Astrocyte of the hippocampus (primary cell): ENCODE data around the gene SERPINB6.
"Not testable (repeated sequence)": the region's sequence is repeated elsewhere in the genome, so short reads cannot be mapped to it uniquely, and the experiment has no call there.

Experiments used
- DNase-seq: peaks from one replicate; pipeline ENCODE4 v3.0.0; 2011; ENCODE audit warnings: low read depth, low spot score

Gene SERPINB6

GRCh38 chr6:2971420-2972218 is at the start of gene SERPINB6:
SERPINB6 (minus strand) TSS chr6:2971567; CDS start chr6:2959332, 12,235 bp downstream.
- peak; percentile 85 for DNase-seq

DNA sequence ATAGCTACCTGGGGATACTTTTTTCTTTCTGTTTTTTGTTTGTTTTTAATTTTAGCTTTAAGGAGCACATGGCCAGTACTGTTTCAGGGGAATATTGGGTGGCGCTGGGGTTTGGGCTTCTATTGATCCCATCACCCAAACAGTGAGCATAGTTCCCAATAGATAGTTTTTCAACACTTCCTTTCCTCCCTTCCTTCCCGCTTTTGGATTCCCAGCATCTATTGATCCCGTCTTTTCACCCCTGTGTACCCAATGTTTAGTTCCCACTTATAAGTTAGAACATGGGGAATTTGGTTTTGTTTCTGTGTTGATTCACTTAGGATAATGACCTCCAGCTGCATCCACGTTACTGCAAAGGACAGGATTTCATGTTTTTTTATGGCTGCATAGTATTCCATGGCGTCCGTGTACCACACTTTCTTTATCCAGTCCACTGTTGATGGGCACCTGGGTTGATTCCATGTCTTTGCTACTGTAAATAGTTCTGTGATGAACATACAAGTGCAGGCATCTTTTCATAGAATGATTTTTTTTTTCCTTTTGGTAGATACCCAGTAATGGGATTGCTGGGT is 48.5 kb upstream of the SERPINB6 start:
- DNase-seq, result no peak

- no peak for DNase-seq
These were observed 47.7 kb upstream of the SERPINB6 start for GRCh38 chr6:3019065-3019464.

- no peak for DNase-seq
These were observed 45.9 kb upstream of the SERPINB6 start for GRCh38 chr6:3017304-3017703.

DNA sequence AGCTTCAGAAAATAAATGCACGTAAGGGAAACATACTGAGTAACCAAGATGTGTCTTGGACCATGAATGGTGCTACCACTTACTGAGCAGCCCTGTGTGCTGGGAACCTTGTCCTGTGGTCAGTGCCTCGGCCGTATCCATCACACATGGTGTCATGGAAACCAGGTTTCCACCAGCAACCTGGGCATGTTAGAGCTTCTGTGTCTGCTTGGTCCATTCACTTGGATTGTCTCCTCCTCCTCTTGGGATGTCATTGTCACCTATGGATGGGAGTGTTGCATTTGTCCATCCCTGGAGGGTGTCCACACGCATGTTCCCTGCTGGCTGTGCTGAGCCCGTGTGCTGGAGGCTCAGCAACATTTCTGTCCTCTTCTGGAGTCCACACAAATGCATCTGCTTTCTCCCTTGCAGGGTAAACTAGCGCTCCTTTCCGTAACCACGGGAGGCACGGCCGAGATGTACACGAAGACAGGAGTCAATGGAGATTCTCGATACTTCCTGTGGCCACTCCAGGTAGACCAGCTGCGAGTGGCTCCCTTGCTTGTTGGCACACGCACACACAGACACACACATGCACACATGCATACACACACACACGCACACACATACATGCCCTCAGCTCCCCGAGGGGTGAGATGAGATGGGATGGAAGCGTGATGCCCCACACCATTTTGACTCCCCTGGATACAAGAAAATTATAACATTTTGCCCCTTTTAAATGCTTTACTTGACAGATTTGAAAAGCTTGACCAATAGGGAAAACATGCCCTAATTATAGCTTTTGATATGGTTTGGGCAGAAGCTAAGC is 45.3 kb upstream of the SERPINB6 start:
- DNase-seq, result no peak

DNA sequence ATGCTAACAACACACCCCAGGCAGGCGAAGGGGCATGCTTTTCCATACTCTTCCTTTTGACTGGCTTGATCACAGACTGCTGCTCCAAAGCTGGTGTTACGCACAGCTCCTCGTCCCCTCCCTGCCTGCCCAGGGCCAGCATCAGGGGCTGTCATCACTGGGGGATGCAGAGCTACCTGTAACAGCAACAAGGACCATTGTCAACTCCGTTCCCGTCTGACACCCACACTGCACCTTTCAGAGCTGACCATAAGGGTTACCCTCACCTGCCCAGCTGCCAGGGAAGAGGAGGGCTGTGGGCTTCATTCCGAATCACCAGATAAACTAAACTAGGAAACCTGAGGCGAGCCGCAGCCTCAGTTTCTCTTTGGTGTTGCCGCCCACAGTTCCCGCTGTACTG is 43.8 kb upstream of the SERPINB6 start:
- no peak for DNase-seq

- DNase-seq, result no peak
These were observed 43.3 kb upstream of the SERPINB6 start for GRCh38 chr6:3014675-3015066.

DNA sequence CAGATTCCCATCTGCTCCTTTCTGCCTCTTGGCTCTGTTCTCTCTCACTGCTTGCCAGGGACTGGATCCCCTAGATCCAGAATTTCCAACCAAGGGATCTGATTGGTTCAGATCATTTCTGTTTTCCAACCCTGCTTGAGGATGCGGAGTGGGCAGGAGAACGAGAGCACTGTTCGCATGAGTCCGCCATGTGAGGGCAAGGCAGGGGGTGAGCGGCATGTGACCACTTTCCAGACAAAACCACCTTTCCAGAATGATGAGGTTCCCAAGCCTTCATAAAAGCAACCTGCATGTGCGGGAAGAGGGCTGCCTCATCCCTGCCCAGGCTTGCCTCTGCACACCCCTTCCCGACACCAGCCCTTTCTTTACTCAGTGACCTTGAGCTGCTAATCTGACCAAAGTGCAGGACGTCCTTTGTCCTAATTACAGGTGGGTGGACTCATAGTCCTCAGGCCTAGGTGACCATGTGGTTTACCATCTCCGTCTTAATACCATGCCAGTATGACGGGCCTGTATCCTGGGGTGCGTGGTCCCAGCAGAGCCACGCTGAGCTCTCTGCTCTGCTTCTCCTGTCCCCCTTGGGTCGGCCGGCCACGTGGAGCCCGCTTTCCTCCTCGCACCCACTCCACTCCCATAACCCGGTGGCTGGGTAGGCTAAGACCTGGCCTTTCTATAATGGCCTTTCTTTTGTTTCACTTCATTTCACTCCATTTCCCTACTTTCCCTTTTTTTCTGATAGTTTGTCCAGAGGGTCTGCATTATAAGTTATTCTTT is 42.7 kb upstream of the SERPINB6 start:
- DNase-seq, result no peak

- peak; percentile 63 for DNase-seq
These were observed 42.1 kb upstream of the SERPINB6 start for GRCh38 chr6:3013486-3013885.

- no peak for DNase-seq
These were observed 40.2 kb upstream of the SERPINB6 start for GRCh38 chr6:3011592-3011991.

DNA sequence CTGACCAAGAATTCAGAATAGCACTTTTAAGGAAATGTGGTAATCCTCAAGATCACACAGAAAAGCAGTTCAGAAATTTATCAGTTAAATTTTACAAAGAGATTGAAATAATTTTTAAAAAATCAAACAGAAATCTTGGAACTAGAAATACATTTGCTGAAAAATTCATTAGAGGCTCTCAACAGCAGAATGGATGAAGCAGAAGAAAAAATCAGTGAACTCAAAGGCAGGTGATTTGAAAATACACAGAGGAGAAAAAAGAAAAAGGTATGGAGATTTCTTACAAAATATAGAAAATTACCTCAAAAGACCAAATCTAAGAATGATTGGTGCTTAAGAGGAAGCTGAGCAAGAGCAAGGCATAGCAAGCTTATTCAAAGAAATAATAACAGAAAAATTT is 39.8 kb upstream of the SERPINB6 start:
- DNase-seq, result no peak

DNA sequence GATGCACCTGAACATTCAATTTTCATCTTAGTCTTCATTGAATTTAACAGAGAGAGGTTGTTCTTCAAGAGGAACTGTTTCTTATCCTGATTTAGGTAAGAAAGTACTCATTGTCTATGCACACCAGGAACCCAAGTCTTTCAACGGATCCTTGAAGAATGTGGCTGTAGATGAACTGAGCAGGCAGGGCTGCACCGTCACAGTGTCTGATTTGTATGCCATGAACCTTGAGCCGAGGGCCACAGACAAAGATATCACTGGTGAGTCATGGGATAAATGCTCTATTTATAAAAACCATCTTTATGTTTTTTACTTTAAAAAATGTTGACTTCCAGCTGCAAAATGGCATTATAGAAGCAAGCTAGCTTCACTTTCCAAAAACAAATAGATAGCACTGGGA is 38.6 kb upstream of the SERPINB6 start:
- DNase-seq, result no peak

DNA sequence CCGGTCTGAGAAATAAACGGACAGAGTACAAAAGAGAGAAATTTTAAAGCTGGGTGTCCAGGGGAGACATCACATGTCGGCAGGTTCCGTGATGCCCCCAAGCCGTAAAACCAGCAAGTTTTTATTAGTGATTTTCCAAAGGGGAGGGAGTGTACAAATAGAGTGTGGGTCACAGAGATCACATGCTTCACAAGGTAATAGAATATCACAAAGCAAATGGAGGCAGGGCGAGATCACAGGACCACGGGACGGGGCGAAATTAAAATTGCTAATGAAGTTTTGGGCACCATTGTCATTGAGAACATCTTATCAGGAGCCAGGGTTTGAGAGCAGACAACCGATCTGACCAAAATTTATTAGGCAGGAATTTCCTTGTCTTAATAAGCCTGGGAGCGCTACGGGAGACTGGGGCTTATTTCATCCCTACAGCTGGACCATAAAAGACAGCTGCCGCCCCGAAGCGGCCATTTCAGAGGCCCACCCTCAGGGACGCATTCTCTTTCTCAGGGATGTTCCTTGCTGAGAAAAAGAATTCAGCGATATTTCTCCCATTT is 37.4 kb upstream of the SERPINB6 start:
- DNase-seq, result not testable (repeated sequence)

DNA sequence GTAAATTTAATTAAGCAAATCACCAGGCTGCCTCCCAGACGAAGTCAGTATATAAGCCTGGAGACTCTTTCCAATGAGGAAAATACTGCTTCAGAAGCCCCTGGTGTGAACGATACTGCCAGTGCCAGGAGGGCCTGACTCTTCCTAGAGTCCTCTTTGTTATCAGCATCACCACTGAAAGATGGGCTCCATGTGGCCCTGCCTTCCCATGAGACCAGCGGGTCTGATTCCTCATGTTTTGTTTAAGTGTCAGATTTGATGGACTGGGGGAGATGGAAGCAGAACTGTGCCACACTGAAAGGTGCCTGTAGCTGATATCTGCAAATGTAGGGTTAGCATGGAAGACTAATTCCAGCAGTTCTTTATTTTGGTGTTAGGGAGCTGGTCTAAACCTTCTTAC is 36.2 kb upstream of the SERPINB6 start:
- no peak for DNase-seq

DNA sequence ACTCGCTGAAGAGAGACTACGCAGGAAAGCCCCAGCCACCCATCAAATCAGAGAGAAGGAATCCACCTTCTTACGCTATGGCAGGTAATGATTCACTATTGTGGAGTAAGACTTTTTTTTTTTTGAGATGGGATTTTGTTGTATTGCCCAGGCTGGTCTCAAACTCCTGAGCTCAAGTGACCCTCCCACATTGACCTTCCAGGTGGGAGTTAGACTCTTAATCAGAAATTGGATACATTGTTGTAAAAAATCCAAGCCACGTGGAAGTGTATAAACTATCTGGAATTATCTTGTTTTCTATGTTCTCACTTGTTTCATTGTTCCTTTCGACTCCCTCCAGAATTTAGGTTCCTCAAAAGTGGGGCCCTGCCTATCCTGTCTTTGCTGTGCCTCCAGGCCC is 35.1 kb upstream of the SERPINB6 start:
- DNase-seq, result no peak

GRCh38 chr6:3005874-3006273 is 34.5 kb upstream of the SERPINB6 start:
- no peak for DNase-seq

- no peak for DNase-seq
These were observed 33.7 kb upstream of the SERPINB6 start for GRCh38 chr6:3005077-3005476.

DNA sequence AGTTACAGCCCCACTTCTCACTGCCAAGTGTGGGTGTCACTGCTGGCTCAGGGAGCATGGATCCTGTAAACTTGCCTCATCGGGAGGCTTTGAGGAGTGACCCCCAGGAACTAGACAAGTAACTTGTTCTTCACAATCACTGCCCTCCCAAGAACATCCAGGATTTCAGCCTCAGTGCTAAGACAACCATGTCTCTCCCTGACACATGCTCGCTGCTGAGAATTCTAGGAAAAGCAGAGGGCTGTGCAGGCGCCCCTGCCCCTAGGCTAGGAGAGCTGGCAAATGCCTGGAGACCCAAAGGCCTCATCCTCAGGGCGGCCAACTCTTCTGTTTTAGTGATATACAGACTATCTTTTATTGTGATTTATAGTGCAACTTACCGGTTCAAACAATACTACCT is 31.9 kb upstream of the SERPINB6 start:
- not testable (repeated sequence) for DNase-seq

GRCh38 chr6:3001773-3002293 is 30.5 kb upstream of the SERPINB6 start:
- DNase-seq, result peak; percentile 77

GRCh38 chr6:3001146-3001772 is 29.9 kb upstream of the SERPINB6 start:
- DNase-seq, result no peak
